MM.1S (cell line): ENCODE measurements around the gene HAND1.

Experiments
- DNase-seq: peaks from one replicate; pipeline ENCODE4 v3.0.0-alpha.2; 2015
- H2AFZ ChIP-seq: fragments of 300-600 bp; sonication (generic); 2 replicates; pipeline ENCODE4 v1.6.0; 2016; ENCODE audit warnings: antibody characterized with exemption, low read length
- H3F3A ChIP-seq: fragments of 300-600 bp; sonication (generic); 2 replicates; pipeline ENCODE4 v1.6.1; 2016; ENCODE audit warnings: mild to moderate bottlenecking, antibody characterized with exemption, low read length, moderate library complexity, mixed read lengths; ENCODE audit not compliant: insufficient read depth
- H3K27ac ChIP-seq: fragments of 300-600 bp; sonication (generic); 2 replicates; pipeline ENCODE4 v1.5.1; 2016; ENCODE audit warnings: mild to moderate bottlenecking, low read length
- H3K27me3 ChIP-seq: fragments of 300-600 bp; sonication (generic); replicated peaks from 2 replicates; pipeline ENCODE4 v1.6.0; 2016; ENCODE audit warnings: low read length; ENCODE audit not compliant: insufficient read depth
- H3K36me3 ChIP-seq: fragments of 300-600 bp; sonication (generic); replicated peaks from 2 replicates; pipeline ENCODE4 v1.6.1; 2016; ENCODE audit warnings: mild to moderate bottlenecking, low read length, mixed read lengths; ENCODE audit not compliant: insufficient read depth
- H3K4me1 ChIP-seq: fragments of 300-600 bp; sonication (generic); 2 replicates; pipeline ENCODE4 v1.6.1; 2016; ENCODE audit warnings: low read length, mixed read lengths
- H3K4me2 ChIP-seq: fragments of 300-600 bp; sonication (generic); 2 replicates; pipeline ENCODE4 v1.6.0; 2016; ENCODE audit warnings: low read depth, low read length
- H3K4me3 ChIP-seq: fragments of 300-600 bp; sonication (generic); 2 replicates; pipeline ENCODE4 v1.5.1; 2016; ENCODE audit warnings: low read length, mixed read lengths
- H3K79me2 ChIP-seq: fragments of 300-600 bp; sonication (generic); 2 replicates; pipeline ENCODE4 v1.6.1; 2016; ENCODE audit warnings: mixed run types, low read length, mixed read lengths
- H3K9ac ChIP-seq: fragments of 300-600 bp; sonication (generic); 2 replicates; pipeline ENCODE4 v1.6.1; 2016; ENCODE audit warnings: low read length, mixed read lengths
- H3K9me2 ChIP-seq: fragments of 300-600 bp; sonication (generic); replicated peaks from 2 replicates; pipeline ENCODE4 v1.6.1; 2016; ENCODE audit warnings: mild to moderate bottlenecking, low read length, mixed read lengths; ENCODE audit not compliant: insufficient read depth
- H3K9me3 ChIP-seq: fragments of 300-600 bp; sonication (generic); replicated peaks from 2 replicates; pipeline ENCODE4 v1.6.1; 2016; ENCODE audit warnings: mild to moderate bottlenecking, low read length, mixed read lengths; ENCODE audit not compliant: insufficient read depth
- H4K20me1 ChIP-seq: fragments of 300-600 bp; sonication (generic); 2 replicates; pipeline ENCODE4 v1.6.1; 2016; ENCODE audit warnings: mild to moderate bottlenecking, low read length, moderate library complexity, mixed read lengths; ENCODE audit not compliant: insufficient read depth
- CTCF ChIP-seq: fragments of 300-600 bp; sonication (generic); IDR thresholded peaks from 2 replicates; pipeline ENCODE4 v1.5.1; 2016; ENCODE audit warnings: antibody characterized with exemption, low read length, mixed read lengths
- EZH2 ChIP-seq: fragments of 300-600 bp; sonication (generic); optimal IDR thresholded peaks from 2 replicates; pipeline ENCODE3; 2017; ENCODE audit warnings: low read depth, mild to moderate bottlenecking, antibody characterized with exemption, low read length, mixed read lengths
- EZH2phosphoT487 ChIP-seq: fragments of 300-600 bp; sonication (generic); IDR thresholded peaks from 2 replicates; pipeline ENCODE4 v1.6.1; 2018; ENCODE audit warnings: antibody characterized with exemption, low read length

The HAND1 gene

DNA sequence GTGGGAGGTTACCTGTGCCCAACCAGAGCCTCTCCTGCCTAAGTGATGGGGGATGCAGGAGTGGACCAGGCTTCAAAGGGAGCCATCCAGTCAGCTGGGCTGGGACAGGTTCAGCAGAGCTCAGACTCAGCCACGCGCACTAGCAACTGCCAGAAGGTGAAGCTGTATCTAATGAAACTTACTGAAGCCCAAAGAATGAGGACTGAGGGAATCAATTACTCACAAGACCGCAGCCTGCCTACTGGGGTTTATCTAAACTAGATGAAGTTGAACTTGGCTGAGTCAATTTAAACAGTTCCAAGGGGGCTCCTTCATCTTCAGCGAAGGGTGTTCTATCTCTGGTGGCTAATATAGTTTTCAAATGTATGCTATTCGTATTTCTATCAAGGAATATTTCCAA is 11.4 kb downstream of the HAND1 start:
- no peak overlapping the region for H3K4me3 ChIP-seq
- H3K36me3 ChIP-seq = no peaks in the 10 kb centered on the region
- TF ChIP-seq EZH2phosphoT487 (no peak), EZH2 (no peak), CTCF (no peak)
- H3K27ac ChIP-seq = no peak overlapping the region
- no peaks in the 10 kb centered on the region for H3K4me1 ChIP-seq
- no peak overlapping the region for H2AFZ ChIP-seq
- H3K4me2 ChIP-seq = no peak overlapping the region
- H3F3A ChIP-seq = no peaks in the 10 kb centered on the region
- H4K20me1 ChIP-seq = no peaks in the 10 kb centered on the region
- H3K9me3 ChIP-seq = no peaks in the 10 kb centered on the region
- no peaks in the 10 kb centered on the region for H3K79me2 ChIP-seq
- H3K9me2 ChIP-seq = no peaks in the 10 kb centered on the region
- no peak for DNase-seq
- no peaks in the 10 kb centered on the region for H3K27me3 ChIP-seq
- H3K9ac ChIP-seq = no peak overlapping the region

DNA sequence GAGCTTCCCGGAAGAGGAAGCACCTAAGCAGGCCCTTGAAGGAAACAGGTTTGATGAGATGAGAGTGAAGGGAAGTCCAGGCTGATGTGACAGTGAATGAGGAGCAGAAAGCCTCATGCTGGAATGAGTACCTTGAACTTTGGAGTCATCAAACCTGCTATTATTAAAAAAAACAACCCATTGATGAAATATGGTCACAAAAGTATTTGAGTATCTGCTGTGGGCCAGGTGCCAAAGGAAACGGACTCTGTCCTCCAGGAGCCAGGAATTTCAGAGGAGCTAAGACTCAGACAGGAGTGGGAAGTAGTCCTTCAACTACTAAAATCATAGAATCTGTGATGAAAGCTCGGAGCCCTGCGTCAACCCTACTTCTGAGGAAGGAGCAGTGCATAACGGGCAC is 11.9 kb downstream of the HAND1 start:
- H3K27ac ChIP-seq = no peak overlapping the region

GRCh38 chr5:154465169-154465568 is 12.9 kb downstream of the HAND1 start:
- Histone ChIP-seq H3K4me3 (no peak overlapping the region), H3F3A (no peaks in the 10 kb centered on the region), H3K36me3 (no peaks in the 10 kb centered on the region), H3K4me2 (no peak overlapping the region), H3K9ac (no peak overlapping the region), H3K9me2 (no peaks in the 10 kb centered on the region), H3K79me2 (no peaks in the 10 kb centered on the region), H3K9me3 (no peaks in the 10 kb centered on the region), H3K27ac (no peak overlapping the region), H3K4me1 (no peaks in the 10 kb centered on the region), H4K20me1 (no peaks in the 10 kb centered on the region), H3K27me3 (no peaks in the 10 kb centered on the region), H2AFZ (no peak overlapping the region)
- DNase-seq = no peak
- no peak for TF ChIP-seq EZH2

More for the DNA sequence above, 11.9 kb downstream of the HAND1 start:
- Histone ChIP-seq H3K9me2 (no peaks in the 10 kb centered on the region), H3K9me3 (no peaks in the 10 kb centered on the region), H2AFZ (no peak overlapping the region), H3K27me3 (no peaks in the 10 kb centered on the region), H3K4me3 (no peak overlapping the region), H3K4me2 (no peak overlapping the region), H3K4me1 (no peaks in the 10 kb centered on the region), H3F3A (no peaks in the 10 kb centered on the region), H3K79me2 (no peaks in the 10 kb centered on the region), H4K20me1 (no peaks in the 10 kb centered on the region), H3K36me3 (no peaks in the 10 kb centered on the region), H3K9ac (no peak overlapping the region)
- no peak for DNase-seq
- no peak for TF ChIP-seq CTCF
- TF ChIP-seq EZH2 = no peak
- TF ChIP-seq EZH2phosphoT487 = no peak

GRCh38 chr5:154464438-154464837 is 13.6 kb downstream of the HAND1 start:
- Histone ChIP-seq H4K20me1 (no peaks in the 10 kb centered on the region), H2AFZ (no peak overlapping the region), H3F3A (no peaks in the 10 kb centered on the region), H3K27me3 (no peaks in the 10 kb centered on the region), H3K4me2 (no peak overlapping the region), H3K9ac (no peak overlapping the region), H3K36me3 (no peaks in the 10 kb centered on the region), H3K9me2 (no peaks in the 10 kb centered on the region), H3K79me2 (no peaks in the 10 kb centered on the region), H3K4me1 (no peaks in the 10 kb centered on the region), H3K4me3 (no peak overlapping the region), H3K9me3 (no peaks in the 10 kb centered on the region), H3K27ac (no peak overlapping the region)
- no peak for DNase-seq
- TF ChIP-seq EZH2 = no peak
- TF ChIP-seq EZH2phosphoT487 = no peak
- no peak for TF ChIP-seq CTCF
